Erythroblast (primary cell): ENCODE measurements around the gene HS3ST5.

Experiments used
- GATA1 ChIP-seq: IDR thresholded peaks from 2 replicates; pipeline ENCODE4 v1.6.1; 2011; ENCODE audit warnings: low read depth, mild to moderate bottlenecking, control low read depth, low read length, moderate library complexity
- POLR2A ChIP-seq: IDR thresholded peaks from 2 replicates; pipeline ENCODE4 v1.6.1; 2011; ENCODE audit warnings: mild to moderate bottlenecking, low read length

- TF ChIP-seq POLR2A (no peak), GATA1 (no peak)
Observed at GRCh38 chr6:114342086-114342825, 567 bp downstream of the HS3ST5 start.
